HG03432 (cell line): ENCODE results near the gene USP37.
A peak's percentile ranks its signal among the peaks of the same experiment; 100 is the strongest.

Experiments used
- ATAC-seq: cut with Tn5 transposase; IDR thresholded peaks from one replicate; pipeline ENCODE4 v1.9.1; 2021; ENCODE audit warnings: mild to moderate bottlenecking, moderate library complexity; ENCODE audit not compliant: unreplicated experiment

USP37 gene, protein sequence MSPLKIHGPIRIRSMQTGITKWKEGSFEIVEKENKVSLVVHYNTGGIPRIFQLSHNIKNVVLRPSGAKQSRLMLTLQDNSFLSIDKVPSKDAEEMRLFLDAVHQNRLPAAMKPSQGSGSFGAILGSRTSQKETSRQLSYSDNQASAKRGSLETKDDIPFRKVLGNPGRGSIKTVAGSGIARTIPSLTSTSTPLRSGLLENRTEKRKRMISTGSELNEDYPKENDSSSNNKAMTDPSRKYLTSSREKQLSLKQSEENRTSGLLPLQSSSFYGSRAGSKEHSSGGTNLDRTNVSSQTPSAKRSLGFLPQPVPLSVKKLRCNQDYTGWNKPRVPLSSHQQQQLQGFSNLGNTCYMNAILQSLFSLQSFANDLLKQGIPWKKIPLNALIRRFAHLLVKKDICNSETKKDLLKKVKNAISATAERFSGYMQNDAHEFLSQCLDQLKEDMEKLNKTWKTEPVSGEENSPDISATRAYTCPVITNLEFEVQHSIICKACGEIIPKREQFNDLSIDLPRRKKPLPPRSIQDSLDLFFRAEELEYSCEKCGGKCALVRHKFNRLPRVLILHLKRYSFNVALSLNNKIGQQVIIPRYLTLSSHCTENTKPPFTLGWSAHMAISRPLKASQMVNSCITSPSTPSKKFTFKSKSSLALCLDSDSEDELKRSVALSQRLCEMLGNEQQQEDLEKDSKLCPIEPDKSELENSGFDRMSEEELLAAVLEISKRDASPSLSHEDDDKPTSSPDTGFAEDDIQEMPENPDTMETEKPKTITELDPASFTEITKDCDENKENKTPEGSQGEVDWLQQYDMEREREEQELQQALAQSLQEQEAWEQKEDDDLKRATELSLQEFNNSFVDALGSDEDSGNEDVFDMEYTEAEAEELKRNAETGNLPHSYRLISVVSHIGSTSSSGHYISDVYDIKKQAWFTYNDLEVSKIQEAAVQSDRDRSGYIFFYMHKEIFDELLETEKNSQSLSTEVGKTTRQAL

DNA sequence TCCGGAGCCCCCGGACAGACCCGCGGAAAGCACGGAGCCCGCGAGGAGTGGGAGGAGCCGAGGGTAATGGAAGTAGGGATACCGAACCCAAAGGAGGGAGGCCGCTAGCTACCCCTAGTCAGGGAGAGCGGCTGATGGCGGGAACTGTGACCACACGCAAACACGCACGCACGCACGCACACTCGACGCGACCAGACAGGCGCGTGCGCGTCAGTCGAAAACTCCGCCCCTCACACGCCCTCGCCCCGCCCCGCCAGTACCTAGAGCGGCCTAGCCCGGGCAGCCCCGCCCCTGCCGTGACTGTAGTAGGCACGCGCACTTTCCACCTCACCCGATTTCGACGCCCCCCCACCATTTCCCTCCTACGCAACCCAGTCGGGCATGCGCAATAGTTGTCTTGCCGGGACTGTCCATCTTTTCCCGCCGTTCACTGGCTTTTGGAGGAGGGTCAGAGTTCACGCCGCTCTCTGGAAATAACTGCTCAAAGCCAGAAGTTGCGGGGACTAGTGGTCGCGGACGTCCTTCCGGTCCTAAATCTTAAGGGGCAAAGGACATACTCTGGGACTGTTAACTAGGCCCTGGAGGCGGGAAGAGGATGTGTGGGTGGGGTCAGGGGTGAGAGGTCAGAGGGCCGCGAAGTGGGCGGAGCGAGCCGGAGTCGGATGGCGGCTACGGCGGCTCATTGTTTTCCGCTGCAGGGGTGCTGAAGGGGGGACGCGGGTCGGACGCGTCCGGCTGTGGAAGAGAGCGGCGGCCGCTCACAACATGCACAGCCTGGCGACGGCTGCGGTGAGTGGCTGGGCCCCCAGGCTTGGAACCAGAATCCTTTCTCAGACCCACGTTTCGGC, at the start of gene USP37, which contains the start of gene CNOT9:
Gene USP37 (minus strand): TSS at position 162 of the 848 bp plus-strand sequence. CDS start 9,698 bp downstream, outside the sequence.
Gene CNOT9 (plus strand): TSS at position 650 of the 848 bp plus-strand sequence. CDS start 116 bp downstream, at position 766.
- ATAC-seq = peak; percentile 82

DNA sequence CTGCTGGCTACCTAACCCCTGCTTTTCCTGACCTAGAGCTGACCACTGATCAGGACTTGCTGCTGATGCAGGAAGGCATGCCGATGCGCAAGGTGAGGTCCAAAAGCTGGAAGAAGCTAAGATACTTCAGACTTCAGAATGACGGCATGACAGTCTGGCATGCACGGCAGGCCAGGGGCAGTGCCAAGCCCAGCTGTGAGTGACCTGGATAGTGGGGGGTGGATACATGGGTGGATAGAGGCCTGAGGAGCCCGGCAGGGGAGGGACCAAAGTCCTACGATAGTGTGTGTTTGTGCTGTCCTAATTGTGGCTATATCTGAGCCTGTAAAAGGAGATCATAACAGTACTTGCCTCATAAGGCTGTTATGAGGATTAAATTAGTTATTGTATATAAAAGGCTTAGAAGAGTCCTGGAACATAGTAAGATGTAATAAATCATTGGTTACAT, 47.7 kb upstream of the USP37 start:
- ATAC-seq = no peak

DNA sequence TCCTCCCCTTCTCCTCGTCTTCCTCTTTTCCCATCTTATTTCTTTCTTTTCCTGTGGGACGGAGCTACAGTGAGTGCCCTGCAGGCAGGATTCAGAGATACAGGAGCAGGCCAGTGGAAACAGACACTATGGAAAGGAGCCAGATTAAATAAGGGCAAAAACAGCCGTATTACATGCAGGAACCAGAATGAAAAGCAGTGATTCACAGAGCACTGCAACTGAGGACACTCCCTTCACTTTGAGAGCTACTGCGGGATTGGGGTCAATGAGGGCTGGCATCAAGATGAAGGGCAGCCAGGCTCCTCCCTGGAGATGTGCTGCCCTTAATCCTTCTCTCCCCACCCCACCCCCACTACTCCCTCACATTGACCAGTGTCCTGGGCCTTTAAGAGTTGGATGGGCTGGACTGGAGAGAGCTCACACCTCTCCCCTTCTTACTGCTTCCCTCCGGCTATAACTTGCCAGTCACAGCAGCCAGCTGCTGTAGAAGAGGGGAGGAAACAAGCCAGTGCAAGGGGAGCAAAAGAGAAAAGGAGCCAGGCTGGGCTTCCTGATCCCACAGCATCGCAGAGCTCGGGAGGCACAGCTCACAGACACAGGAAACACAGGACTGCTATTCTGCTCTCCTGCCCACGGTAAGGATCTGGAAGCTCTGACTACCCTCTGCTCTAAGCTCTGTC, 39.4 kb upstream of the USP37 start, which contains the start of gene PLCD4:
Gene PLCD4 (plus strand): TSS at position 464 of the 680 bp plus-strand sequence. CDS start 7,841 bp downstream, outside the sequence.
- ATAC-seq = no peak

DNA sequence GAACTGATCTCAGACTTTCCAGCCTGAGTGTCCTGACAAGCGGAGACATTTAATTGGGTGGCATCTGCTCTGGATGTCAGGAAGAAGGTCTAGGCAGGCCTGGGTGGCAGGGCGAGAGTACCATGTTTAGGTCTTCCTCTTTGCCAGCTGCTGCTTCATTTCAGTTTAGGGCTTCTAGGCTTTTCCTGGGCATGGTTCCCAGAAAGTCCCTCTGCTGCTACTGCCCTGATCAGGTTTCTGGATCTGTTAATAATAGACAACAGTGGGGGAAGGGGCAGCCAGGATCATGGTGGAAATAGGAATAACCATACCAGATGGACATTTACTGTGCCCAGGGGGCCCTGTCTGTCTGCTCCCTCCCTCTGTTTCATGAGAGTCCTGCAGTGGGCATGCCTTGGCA, 37.3 kb upstream of the USP37 start:
- no peak for ATAC-seq

DNA sequence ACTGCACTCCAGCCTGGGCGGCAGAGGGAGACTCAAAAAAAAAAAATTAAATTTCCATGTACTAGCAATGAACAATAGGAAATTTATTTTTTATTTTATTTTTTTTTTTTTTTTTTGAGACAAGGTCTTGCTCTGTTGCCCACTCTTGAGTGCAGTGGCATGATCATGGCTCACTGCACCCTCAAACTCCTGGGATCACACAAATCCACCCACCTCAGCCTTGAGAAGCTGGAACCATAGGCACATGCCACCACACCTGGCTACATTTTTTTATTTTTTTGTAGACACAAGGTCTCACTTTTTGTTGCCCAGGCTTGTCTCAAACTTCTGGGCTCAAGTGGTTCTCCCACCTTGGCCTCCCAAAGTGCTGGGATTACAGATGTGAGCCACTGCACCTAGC, 17.4 kb upstream of the USP37 start:
- no peak for ATAC-seq

DNA sequence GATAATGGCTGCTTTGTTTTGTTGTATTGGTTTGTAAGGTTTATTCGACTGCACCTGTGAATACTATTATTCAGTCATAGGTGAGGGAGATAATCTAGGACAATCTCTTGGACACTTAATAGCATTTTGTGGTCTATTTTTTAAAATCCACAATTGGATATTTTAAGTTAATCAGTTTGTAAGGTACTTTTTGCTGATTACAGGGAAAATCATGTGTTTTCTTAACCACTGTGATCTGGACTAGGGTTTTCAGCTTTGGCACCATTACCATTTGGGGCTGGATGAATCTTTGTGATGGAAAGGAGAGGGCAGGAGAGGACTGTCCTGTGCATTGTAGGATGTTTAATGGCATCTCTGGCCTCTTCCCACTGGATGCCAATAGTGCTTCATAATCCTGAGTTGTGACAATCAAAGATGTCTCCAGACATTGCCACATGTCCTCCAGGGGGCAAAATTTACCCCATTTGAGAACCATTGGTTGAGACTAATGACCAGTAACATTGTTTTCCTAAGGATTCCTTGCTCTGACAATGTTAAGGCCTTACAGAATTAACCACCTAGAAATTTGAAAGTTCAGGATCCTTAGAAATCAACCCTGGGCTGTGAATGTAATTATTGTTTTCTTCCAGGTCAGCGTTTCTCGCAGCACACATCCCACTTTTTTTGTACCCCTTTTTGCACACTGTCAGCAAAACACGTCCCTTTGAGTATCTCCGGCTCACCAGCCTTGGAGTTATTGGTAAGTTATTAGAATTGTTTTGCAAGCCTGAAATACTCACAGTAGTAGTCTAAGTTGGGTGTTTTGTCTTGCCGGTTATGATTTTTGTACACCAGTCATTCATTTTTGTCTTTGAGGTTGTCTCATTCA, 16.1 kb upstream of the USP37 start:
- no peak for ATAC-seq

DNA sequence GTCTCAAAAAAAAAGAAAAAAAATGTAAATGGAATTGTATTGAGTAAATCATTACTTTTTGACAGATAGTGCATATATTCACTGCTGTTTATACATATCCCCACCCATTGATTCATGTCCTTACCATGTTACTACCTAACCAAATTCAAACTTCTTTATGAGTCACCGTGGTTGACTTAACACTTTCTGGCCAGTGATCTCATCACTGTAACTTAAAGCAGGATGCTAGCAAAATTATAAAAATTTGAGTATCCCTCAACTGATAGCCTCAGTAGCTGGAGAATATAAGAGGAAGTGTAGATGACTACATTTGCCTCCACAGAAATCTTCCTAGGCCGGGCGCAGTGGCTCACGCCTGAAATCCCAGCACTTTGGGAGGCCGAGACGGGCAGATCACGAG, 13.9 kb upstream of the USP37 start:
- ATAC-seq = peak; percentile 89

DNA sequence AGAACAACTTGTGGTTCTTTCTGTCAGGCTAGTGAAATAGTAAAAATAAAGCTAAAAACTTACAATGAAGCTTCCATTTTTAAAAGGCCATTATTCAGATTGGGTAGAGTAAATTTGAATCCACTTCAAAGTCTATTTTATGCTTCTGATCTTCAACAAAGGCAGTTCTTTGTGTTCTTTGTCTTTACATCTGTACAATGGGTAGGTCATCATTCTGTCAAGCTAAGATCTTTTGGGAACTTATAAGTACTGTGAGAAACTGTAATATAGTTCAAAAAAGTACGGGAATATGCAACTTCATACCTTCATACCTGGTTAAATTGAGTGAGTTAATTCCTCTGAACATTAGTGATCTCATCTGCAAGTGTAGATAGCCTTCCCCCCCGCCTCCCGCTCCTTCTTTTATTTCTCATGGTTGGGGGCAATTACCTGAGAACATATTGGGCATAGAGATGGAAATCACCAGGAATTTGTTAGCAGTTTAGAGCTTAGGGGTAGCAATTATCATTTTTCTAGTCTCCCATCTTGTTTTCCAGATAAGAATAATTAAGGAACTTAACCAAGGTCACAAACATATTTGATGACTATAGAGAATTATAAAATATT, 10.2 kb upstream of the USP37 start:
- no peak for ATAC-seq

DNA sequence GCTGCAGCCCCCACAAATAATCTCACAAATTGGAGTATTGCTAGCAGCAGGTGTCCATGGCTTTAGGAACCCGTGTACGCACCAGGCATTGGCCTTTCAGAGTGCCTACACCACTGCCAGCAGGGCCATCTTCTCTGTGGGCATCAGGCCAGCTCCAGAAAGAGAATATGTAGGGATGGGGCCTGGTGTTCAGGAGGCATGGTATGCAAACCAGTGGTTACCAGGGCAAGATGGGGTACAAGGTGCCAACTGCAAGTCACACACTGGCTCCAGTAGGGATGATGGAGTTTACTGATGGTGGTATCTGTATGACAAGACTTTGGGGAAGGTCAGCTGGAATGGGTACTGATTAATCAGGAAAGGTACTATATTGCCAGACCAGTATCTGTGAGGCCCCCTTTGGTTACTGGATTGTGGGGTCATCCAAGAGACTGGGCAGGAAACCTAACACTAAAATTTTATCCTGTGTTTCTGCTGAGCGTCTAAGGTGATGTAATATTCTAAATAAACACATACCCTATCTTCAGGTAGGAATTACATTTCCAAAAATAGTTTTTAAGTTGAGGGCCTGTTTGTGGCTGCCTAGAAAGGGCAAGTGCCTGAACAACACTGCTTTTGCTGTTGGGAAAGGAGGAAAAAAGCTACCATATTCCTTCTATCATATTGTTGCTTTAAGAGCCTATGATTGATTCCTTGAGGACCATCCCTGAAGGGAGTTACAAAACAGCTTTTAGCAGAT, 9.5 kb upstream of the USP37 start:
- no peak for ATAC-seq

DNA sequence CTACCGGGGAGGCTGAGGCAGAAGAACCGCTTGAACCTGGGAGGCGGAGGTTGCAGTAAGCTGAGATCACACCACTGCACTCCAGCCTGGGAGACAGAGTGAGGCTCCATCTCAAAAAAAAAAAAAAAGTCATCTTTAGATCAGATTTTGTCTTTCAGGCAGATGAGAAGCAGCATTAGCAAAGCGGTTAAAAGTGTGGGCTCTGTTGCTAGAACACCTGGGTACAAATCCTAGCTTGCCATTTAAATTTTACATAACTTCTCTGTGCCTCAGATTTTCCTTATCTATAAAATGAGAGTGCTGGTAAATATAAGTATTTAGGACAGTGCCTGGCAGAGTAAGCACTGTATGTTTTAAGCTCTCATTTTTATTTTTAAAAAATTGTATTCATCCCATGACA, 8.7 kb upstream of the USP37 start:
- no peak for ATAC-seq

DNA sequence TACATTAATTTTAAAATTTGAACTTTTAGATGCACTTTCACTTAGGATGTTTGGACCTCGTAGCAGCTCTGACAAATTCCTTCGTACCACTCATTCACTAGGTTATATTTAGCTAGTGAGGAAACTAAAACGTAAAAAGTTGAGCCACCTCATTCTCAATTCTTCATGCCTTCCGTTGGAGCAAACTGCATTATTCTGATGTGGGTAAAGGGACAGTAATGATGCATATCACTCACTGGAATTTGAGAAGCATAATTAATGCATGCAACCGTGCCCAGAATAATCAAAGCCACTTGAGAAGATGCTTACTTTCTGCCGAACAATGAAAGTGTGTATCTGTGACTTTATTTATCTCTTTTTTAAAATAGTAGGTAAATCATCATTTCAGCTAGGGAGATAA, 2.7 kb upstream of the USP37 start:
- no peak for ATAC-seq

DNA sequence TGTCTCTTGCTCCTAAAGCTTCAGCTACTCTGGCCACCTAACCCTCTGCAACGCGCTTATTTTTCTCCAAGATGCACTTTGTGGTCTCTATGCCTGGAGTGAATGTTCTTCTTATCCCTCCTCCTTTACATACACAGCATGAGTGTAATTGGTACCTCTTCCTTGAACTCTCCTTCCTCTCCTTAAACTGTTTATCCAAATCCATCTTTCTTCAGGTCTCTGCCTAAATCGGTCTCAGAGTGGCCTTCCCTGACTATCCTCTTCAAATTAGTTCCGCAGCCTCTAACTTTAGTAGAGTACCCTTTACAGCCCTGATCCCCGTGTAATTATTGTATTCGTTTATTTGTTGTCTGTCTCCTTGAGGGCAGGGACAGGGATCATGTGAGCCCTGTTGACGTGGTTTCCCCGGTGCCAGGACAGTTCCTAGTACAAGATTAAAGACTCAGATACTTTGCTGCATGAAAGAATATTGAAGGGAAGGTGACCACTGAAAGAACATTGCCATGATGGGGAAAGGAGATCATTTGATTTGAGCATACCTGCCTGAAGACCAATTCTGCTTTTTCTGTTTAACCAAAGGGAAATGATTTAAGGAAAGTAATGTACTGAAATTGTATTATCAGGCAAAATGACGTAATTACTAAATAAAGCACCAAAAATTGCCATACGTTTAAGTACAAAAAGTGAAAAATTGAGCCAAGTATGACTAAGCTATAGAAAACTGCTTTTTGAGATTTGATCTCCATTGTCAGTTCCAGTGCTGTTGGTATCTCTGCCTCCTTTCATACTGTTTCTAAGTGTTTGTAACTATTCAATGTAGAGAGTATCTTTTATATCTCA, 1.7 kb upstream of the USP37 start:
- ATAC-seq = no peak

DNA sequence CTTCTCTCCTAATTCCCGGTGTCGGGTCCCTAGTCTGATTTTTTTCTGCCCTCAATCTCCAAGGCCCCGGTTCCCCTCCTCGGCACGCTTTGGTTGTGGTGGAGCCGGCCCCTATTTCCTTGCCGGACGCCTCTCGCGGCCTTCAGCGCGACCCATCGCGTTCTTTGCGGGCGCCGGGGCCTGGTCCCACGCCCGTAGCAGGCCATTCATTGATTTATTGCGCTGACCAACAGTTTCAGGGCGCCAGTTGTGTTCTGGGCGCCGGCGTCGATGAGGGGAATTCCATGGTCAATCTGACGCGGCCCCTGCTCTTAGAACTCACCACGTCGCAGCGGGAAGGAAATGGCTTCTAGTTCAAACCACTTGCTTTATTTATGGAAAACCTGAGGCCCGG, 884 bp upstream of the USP37 start:
- ATAC-seq = peak; percentile 30

DNA sequence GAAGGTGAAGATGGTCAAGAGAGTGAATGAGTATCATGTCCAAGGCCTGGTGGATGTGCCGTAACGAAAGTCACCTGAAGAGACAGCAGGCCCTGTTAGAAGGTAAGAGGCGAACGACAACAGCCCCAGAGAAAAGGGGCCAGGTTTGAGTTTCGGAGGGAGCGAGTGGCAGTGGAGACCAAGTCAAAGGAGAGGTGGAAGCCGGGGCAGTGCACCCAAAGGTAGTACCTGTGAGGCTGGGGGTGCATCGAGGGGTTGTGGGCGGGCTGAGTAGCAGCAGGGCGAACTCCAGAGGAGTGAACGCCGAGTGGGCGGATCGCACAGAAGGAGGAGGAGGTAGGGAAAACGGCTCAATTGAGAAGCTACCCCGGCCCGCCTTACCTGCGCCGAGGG, 358 bp downstream of the USP37 start:
- ATAC-seq = peak; percentile 48

DNA sequence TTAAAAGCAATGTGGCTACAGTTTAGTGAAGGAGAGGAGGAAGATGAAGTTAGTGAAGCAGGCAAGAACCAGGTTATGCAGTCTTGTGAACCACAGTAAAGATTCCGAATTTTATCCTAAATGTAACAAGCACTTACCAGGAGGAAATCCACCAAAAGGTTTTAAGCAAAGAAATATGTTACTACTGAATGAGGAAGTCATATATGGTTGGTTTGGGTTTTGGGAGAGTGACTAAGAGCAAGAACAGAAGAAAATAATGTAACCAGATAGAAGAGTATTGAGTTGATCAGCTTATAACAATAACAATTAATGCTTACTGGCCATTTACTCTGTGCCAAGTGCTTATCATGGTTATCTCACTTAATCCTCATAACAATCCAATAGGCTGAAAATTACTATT, 1.9 kb downstream of the USP37 start:
- no peak for ATAC-seq

DNA sequence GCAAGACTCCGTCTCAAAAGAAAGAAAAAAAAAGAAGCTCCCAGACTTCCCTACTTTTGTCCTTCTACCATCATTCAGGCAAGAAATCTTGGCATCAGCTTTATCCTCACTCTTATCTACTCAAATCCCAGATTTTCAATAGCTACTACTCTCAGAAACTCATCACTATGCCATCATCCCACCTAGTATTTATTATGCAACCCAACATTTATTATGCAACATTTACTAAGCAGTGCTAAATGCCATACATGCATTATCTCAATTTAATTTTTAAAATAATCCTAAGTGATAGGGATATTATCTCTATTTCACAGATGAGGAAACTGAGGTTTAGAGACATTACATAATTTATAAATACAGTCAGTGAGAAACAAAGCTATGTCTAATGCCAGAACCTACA, 4.1 kb downstream of the USP37 start:
- no peak for ATAC-seq

DNA sequence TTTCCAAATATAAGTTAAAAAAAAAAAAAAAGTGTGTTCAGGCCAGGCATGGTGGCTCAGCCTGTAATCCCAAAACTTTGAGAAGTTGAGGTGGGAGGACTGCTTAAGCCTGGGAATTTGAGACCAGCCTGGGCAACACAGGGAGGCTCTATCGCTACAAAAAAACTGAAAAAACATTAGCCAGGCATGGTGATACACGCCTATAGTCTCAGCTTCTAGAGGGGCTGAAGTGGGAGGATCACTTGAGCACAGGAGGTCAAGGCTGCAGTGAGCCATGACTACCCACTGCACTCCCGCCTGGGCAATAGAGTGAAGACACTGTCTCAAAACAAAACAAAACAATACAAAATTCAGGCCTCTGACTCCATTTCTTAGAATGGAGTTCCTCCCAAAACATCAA, 9.2 kb downstream of the USP37 start:
- ATAC-seq = no peak
